Transverse colon (tissue), 4 donors: ENCODE measurements around the gene TDRD7. TPM values are rescaled to one million over a fixed set of nuclear protein-coding genes. Genes with fewer than 3 reads are reported as not detected.

Experiments
- DNase-seq: peaks from one replicate; pipeline ENCODE4 v3.0.0-alpha.2; 2019
- H3K27ac ChIP-seq, 4 donors: fragments of 200-600 bp; sonication (generic); 2 replicates each; pipeline ENCODE4 v1.5.1; 2016 to 2018; ENCODE audit warnings: inconsistent platforms in 4 of 4
- H3K27me3 ChIP-seq: fragments of 200-600 bp; sonication (generic); 2 replicates; pipeline ENCODE4 v1.5.1; 2017; ENCODE audit warnings: inconsistent platforms
- H3K36me3 ChIP-seq, 4 donors: fragments of 200-600 bp; sonication (generic); 2 replicates each; pipeline ENCODE4 v1.5.1; 2017 to 2019; ENCODE audit warnings: inconsistent platforms in 4 of 4
- H3K4me1 ChIP-seq, 4 donors: fragments of 200-600 bp; sonication (generic); 2 replicates each; pipeline ENCODE4 v1.5.1; 2017 to 2020; ENCODE audit warnings: inconsistent platforms in 4 of 4
- H3K4me3 ChIP-seq, 4 donors: fragments of 200-600 bp; sonication (generic); 1 replicate in 1 of 4; 2 replicates in 3 of 4; pipeline versions ENCODE4 v1.5.1 to v1.6.1; 2017 to 2019; ENCODE audit warnings: inconsistent platforms in 4 of 4
- H3K9me3 ChIP-seq, 2 donors: fragments of 200-600 bp; sonication (generic); 2 replicates each; pipeline ENCODE4 v1.5.1; 2017 to 2019; ENCODE audit warnings: inconsistent platforms in 2 of 2
- CTCF ChIP-seq, 5 experiments: fragments of 200-600 bp in 3 of 5; fragments of 450-650 bp in 2 of 5; sonication (generic) in 3 of 5; IDR thresholded peaks; 1 replicate in 2 of 5; 2 replicates in 3 of 5; pipeline ENCODE4 v1.5.1; 2016 to 2017; ENCODE audit warnings: antibody characterized with exemption in 5 of 5, inconsistent platforms in 3 of 5, mild to moderate bottlenecking in 2 of 5, moderate library complexity in 1 of 5
- EP300 ChIP-seq: sonication (generic); formaldehyde crosslinking; IDR thresholded peaks from one replicate; pipeline ENCODE4 v1.6.1; 2017; ENCODE audit warnings: antibody characterized with exemption, low read depth
- POLR2A ChIP-seq: fragments of 450-650 bp; IDR thresholded peaks from one replicate; pipeline ENCODE4 v1.6.1; 2016; ENCODE audit warnings: antibody characterized with exemption, mild to moderate bottlenecking, moderate library complexity
- POLR2AphosphoS5 ChIP-seq, 3 donors: sonication (generic); formaldehyde crosslinking; IDR thresholded peaks; one replicate each; pipeline ENCODE4 v1.6.1; 2016; ENCODE audit warnings: antibody characterized with exemption in 3 of 3
- WGBS, 2 donors: methylation state at CpG; one replicate each; pipeline ENCODE4 v1.1.5; 2018; ENCODE audit warnings: low coverage in 1 of 2; 5-methylcytosine and 5-hydroxymethylcytosine counted together
- in situ Hi-C, 4 donors: fragments of 200-750 bp; cut with MboI; loops; one replicate each; pipeline versions ENCODE4 v1.15.0 to v1.15.1; 2017; ENCODE audit warnings: low sequenced_read_pairs in 3 of 4, low pct_ligation_motif_present in 1 of 4, low pct_unique_long_range_greater_than_20kb in 1 of 4
- intact Hi-C: fragments of 100-400 bp; cut with DNase I; formaldehyde crosslinking; loops from one replicate; pipeline ENCODE4 v1.15.1; 2023; ENCODE audit warnings: low total_unique reads
- total RNA-seq, 4 donors: library from RNA; depleted of rRNA; stranded (reverse); fragments of >200 nt; gene quantifications; one replicate each; pipeline ENCODE4 v1.1.0, GENCODE V29; 2016

The TDRD7 gene
- total RNA-seq, 4 donors from 2014 or later: 15.0 to 47.4 (median 31.4) TPM

DNA sequence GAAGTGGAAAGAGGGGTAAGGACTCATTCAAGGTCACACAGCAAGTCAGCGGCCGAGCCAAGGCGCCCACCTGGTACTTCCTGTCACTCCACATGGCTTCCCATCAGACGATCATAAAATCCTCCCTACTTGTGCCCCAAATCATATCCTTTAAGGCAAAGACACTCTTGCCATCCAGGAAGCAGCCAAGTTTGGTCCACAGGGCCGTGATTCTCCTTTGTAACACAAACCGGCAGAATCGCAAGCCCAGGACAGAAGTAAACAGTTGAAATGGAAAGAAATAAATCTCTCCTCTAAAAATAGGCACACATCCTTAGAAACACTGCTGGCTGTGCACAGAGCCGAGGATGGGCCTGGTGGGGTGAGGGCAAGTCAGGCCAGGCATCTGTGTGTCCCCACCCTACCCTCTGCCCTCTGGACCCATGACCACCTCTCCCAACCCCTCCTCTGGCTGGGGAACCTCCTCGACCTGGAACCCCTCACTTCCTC lies 120.0 kb downstream of the TDRD7 start:
- peak in 1 of 3 donors; percentile 30 for TF ChIP-seq POLR2AphosphoS5 (IDR thresholded peaks at IDR 0.05)
- no peak for TF ChIP-seq POLR2A
- H3K4me1 ChIP-seq: peaks cover 4 to 23% (median 10%) of the 10 kb centered on the region in 4 donors
- intact Hi-C loops (no loop called here), in situ Hi-C loops (no loop called here)
- H3K9me3 ChIP-seq: no peaks in the 10 kb centered on the region
- no peak for DNase-seq
- no peaks in the 10 kb centered on the region for H3K36me3 ChIP-seq
- no peaks in the 10 kb centered on the region for H3K27me3 ChIP-seq
- WGBS, 2 donors: 53 to 72% methylated on average over 4 to 9 of the region's 9 CpGs
- no peak overlapping the region for H3K4me3 ChIP-seq
- H3K27ac ChIP-seq: peak overlapping the region; percentile 60 to 84 (median 66)

GRCh38 chr9:97534185-97534584 lies 122.3 kb downstream of the TDRD7 start:
- Histone ChIP-seq H3K9me3 (no peaks in the 10 kb centered on the region), H3K4me1 (peaks cover 3 to 16% (median 5%) of the 10 kb centered on the region in 4 donors), H3K36me3 (no peaks in the 10 kb centered on the region), H3K27me3 (no peaks in the 10 kb centered on the region), H3K4me3 (no peak overlapping the region), H3K27ac (no peak overlapping the region)
- 88% methylated on average over 3 of the region's 3 CpGs; no CpG with 5 or more reads in 1 of the 2 donors for WGBS, 2 donors
- intact Hi-C loops (no loop called here), in situ Hi-C loops (no loop called here)
- DNase-seq: no peak
- no peak for TF ChIP-seq EP300
- no peak for TF ChIP-seq POLR2AphosphoS5 (IDR thresholded peaks at IDR 0.05)
- no peak for TF ChIP-seq POLR2A
- no peak for TF ChIP-seq CTCF (IDR thresholded peaks at IDR 0.05)

- DNase-seq: no peak
- H3K4me1 ChIP-seq: peaks cover 0 to 16% (median 4%) of the 10 kb centered on the region in 4 donors
- no peaks in the 10 kb centered on the region for H3K9me3 ChIP-seq
- H3K27me3 ChIP-seq: no peaks in the 10 kb centered on the region
- in situ Hi-C loops (no loop called here), intact Hi-C loops (no loop called here)
- TF ChIP-seq POLR2AphosphoS5 (IDR thresholded peaks at IDR 0.05) (no peak), EP300 (no peak), CTCF (IDR thresholded peaks at IDR 0.05) (no peak), POLR2A (no peak)
- no peak overlapping the region for H3K4me3 ChIP-seq
- H3K27ac ChIP-seq: no peak overlapping the region
- no peaks in the 10 kb centered on the region for H3K36me3 ChIP-seq
- WGBS, 2 donors: 89 to 92% methylated on average over 2 to 10 of the region's 10 CpGs
These were observed 123.2 kb downstream of the TDRD7 start for GRCh38 chr9:97534961-97535594.

DNA sequence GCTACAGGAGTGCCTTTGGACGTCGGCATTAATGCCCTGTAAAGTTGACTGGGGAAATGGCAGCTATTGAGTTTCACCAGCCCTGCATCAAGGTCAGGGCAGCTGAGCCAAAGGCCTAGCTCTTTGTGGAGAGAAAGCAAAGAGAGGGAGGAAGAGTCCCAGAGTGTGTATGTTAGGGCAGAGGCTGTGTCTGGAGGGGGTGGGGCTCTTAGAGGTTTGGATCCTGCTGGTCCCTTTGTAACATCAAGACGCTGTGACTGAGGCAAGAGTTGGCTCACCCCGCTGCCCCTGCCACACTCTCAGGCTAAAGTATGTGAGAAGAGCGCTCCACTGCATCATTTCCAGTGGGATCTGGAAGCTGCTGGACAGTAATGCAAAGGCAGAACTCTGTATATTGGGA lies 123.9 kb downstream of the TDRD7 start:
- H3K9me3 ChIP-seq: no peaks in the 10 kb centered on the region
- intact Hi-C loops (no loop called here), in situ Hi-C loops (no loop called here)
- no peak for DNase-seq
- H3K27me3 ChIP-seq: no peaks in the 10 kb centered on the region
- peaks cover 0 to 16% (median 4%) of the 10 kb centered on the region in 4 donors for H3K4me1 ChIP-seq
- H3K4me3 ChIP-seq: no peak overlapping the region
- H3K27ac ChIP-seq: no peak overlapping the region
- H3K36me3 ChIP-seq: no peaks in the 10 kb centered on the region
- 89 to 100% methylated on average over 2 to 5 of the region's 5 CpGs for WGBS, 2 donors
- no peak for TF ChIP-seq EP300
- no peak for TF ChIP-seq POLR2AphosphoS5 (IDR thresholded peaks at IDR 0.05)
- no peak for TF ChIP-seq POLR2A
- TF ChIP-seq CTCF (IDR thresholded peaks at IDR 0.05): no peak
